Esophagus squamous epithelium (tissue), 5 donors: ENCODE results near the gene GTF2A1L. TPM values are rescaled to one million over a fixed set of nuclear protein-coding genes. Genes with fewer than 3 reads are reported as not detected.

ENCODE experiments used
- DNase-seq: peaks from one replicate; lab custom pipeline; 2025; lab: John Stamatoyannopoulos, UW
- H3K27ac ChIP-seq, 4 donors: fragments of 200-600 bp; sonication (generic); one replicate each; pipeline ENCODE4 v1.5.1; 2016 to 2019; ENCODE audit warnings: mild to moderate bottlenecking in 1 of 4
- H3K27me3 ChIP-seq, 4 donors: fragments of 200-600 bp; sonication (generic); 1 replicate in 3 of 4; 2 replicates in 1 of 4; pipeline versions ENCODE4 v1.5.1 to v1.6.0; 2017 to 2021; ENCODE audit warnings: antibody characterized with exemption in 1 of 4
- H3K36me3 ChIP-seq, 3 donors: fragments of 200-600 bp; sonication (generic); one replicate each; pipeline ENCODE4 v1.5.1; 2016 to 2019
- H3K4me1 ChIP-seq, 3 donors: fragments of 200-600 bp; sonication (generic); one replicate each; pipeline ENCODE4 v1.5.1; 2017 to 2019
- H3K4me3 ChIP-seq, 4 donors: fragments of 200-600 bp; sonication (generic); 1 replicate in 3 of 4; 2 replicates in 1 of 4; pipeline ENCODE4 v1.5.1; 2016 to 2019; ENCODE audit warnings: mild to moderate bottlenecking in 2 of 4, moderate library complexity in 1 of 4
- H3K9me3 ChIP-seq, 3 donors: fragments of 200-600 bp; sonication (generic); one replicate each; pipeline ENCODE4 v1.5.1; 2016 to 2019
- POLR2A ChIP-seq, 4 donors: fragments of 450-650 bp; IDR thresholded peaks; one replicate each; pipeline ENCODE4 v1.6.1; 2017; ENCODE audit warnings: antibody characterized with exemption in 4 of 4, mild to moderate bottlenecking in 4 of 4, moderate library complexity in 3 of 4
- WGBS, 2 donors: methylation state at CpG; one replicate each; pipeline ENCODE4 v1.1.5; 2018; 5-methylcytosine and 5-hydroxymethylcytosine counted together
- intact Hi-C: fragments of 100-400 bp; cut with DNase I; formaldehyde crosslinking; loops from one replicate; pipeline ENCODE4 v1.15.0; 2022
- total RNA-seq, 4 donors: library from RNA; depleted of rRNA; stranded (reverse); fragments of >200 nt; gene quantifications; one replicate each; pipeline ENCODE4 v1.1.0, GENCODE V29; 2016
- TF ChIP-seq, protein P1 (sequence below), 6 experiments: fragments of 450-650 bp in 4 of 6; fragments of 200-600 bp in 2 of 6; sonication (generic) in 2 of 6; IDR thresholded peaks; one replicate each; pipeline ENCODE4 v1.5.1; 2016 to 2019; ENCODE audit warnings: antibody characterized with exemption in 6 of 6, mild to moderate bottlenecking in 4 of 6, moderate library complexity in 4 of 6
- donor health status: DM: yes; HTN: yes; CAD: no.

Gene GTF2A1L
- total RNA-seq, 4 donors from 2014 or later = 0.22 to 4.0 (median 3.6) TPM; not detected in 1

DNA sequence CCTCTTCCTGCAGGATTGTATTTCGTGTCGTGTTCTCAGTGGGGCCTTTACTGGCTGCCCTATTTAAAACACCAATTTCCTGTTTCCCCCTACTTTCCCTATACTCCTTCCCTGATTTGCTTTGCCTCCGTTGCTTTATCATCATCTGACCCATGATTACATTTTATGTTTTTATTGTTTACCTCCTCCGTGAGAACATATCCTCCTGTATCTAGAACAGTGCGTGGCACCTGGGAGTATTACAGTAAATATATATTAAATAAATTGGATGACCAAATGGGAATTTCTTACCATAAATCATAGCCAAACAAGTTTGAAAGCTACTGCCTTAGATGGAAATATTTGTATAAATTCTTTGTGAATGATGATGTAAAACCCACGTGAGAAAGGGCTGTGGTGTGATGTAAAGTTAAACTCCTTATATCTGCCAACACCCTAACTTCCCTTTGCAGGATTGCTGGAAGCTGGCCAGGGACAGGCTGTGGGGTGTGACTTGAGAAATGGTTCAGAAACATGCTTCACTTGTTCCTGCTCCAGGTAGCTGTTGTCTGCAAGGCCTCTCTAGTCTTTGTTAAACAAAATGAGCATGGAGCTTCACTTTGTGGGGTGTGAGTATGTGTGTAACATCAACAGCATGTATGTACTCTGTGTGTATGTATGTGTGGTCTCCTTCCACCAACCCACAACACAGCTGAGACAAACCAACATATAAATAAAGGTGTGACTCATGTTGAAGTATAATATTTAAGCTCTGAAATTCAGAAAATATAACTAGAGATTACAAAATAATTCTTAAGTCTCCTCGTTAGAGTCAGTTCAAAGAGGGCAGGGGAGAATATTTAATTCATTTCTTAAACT is 97.6 kb downstream of the GTF2A1L start:
- intact Hi-C loops = no loop called here
- TF ChIP-seq, protein P1, sequence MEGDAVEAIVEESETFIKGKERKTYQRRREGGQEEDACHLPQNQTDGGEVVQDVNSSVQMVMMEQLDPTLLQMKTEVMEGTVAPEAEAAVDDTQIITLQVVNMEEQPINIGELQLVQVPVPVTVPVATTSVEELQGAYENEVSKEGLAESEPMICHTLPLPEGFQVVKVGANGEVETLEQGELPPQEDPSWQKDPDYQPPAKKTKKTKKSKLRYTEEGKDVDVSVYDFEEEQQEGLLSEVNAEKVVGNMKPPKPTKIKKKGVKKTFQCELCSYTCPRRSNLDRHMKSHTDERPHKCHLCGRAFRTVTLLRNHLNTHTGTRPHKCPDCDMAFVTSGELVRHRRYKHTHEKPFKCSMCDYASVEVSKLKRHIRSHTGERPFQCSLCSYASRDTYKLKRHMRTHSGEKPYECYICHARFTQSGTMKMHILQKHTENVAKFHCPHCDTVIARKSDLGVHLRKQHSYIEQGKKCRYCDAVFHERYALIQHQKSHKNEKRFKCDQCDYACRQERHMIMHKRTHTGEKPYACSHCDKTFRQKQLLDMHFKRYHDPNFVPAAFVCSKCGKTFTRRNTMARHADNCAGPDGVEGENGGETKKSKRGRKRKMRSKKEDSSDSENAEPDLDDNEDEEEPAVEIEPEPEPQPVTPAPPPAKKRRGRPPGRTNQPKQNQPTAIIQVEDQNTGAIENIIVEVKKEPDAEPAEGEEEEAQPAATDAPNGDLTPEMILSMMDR (IDR thresholded peaks at IDR 0.05) = no peak
- no peak for TF ChIP-seq POLR2A (IDR thresholded peaks at IDR 0.05)
- H3K36me3 ChIP-seq = no peaks in the 10 kb centered on the region
- H3K9me3 ChIP-seq = no peaks in the 10 kb centered on the region
- H3K4me1 ChIP-seq = peaks cover 0 to 19% (median 12%) of the 10 kb centered on the region in 3 donors
- no peak for DNase-seq
- H3K27ac ChIP-seq = peak overlapping the region; percentile 31 to 82 (median 60)
- no peak overlapping the region for H3K4me3 ChIP-seq
- 40 to 47% methylated on average over 7 of the region's 7 CpGs for WGBS, 2 donors
- H3K27me3 ChIP-seq = no peaks in the 10 kb centered on the region

DNA sequence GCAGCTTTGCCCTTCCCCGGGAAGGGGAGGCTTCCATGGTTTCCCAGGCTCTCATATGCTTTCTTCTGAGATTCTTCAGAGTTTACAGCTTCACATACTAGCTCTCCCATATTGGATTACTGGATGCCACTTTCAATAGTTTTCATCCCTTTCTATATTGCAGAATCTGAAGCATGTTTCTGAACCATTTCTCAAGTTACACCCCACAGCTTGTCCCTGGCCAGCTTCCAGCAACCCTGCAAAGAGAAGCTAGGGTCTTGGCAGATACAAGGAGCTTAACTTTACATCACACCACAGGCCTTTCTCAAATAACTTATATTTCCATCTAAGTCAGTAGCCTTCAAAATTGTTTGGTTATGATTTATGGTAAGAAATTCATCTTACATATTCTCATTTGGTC is 98.3 kb downstream of the GTF2A1L start:
- DNase-seq = no peak
- WGBS, 2 donors = 70 to 80% methylated on average over 1 of the region's 1 CpG
- Histone ChIP-seq H3K27ac (peak overlapping the region in 3 of 4 donors; percentile 53 to 68 (median 65)), H3K9me3 (no peaks in the 10 kb centered on the region), H3K4me3 (no peak overlapping the region), H3K4me1 (peaks cover 0 to 19% (median 12%) of the 10 kb centered on the region in 3 donors), H3K36me3 (no peaks in the 10 kb centered on the region), H3K27me3 (no peaks in the 10 kb centered on the region)
- intact Hi-C loops = no loop called here
- TF ChIP-seq, protein P1 (IDR thresholded peaks at IDR 0.05) = no peak
- TF ChIP-seq POLR2A (IDR thresholded peaks at IDR 0.05) = no peak

GRCh38 chr2:48717846-48718245 is 100.2 kb downstream of the GTF2A1L start:
- no peaks in the 10 kb centered on the region for H3K9me3 ChIP-seq
- H3K4me3 ChIP-seq = no peak overlapping the region
- WGBS, 2 donors = 58 to 64% methylated on average over 3 of the region's 3 CpGs
- no peak for DNase-seq
- H3K4me1 ChIP-seq = peaks cover 0 to 19% (median 12%) of the 10 kb centered on the region in 3 donors
- no peak overlapping the region for H3K27ac ChIP-seq
- intact Hi-C loops = no loop called here
- no peaks in the 10 kb centered on the region for H3K36me3 ChIP-seq
- H3K27me3 ChIP-seq = no peaks in the 10 kb centered on the region
- TF ChIP-seq POLR2A (IDR thresholded peaks at IDR 0.05) = no peak
- TF ChIP-seq, protein P1 (IDR thresholded peaks at IDR 0.05) = no peak

- WGBS, 2 donors = 30 to 45% methylated on average over 3 of the region's 3 CpGs
- H3K4me3 ChIP-seq = no peak overlapping the region
- intact Hi-C loops = no loop called here
- no peaks in the 10 kb centered on the region for H3K9me3 ChIP-seq
- H3K4me1 ChIP-seq = peaks cover 0 to 14% (median 12%) of the 10 kb centered on the region in 3 donors
- no peaks in the 10 kb centered on the region for H3K27me3 ChIP-seq
- no peaks in the 10 kb centered on the region for H3K36me3 ChIP-seq
- no peak for DNase-seq
- TF ChIP-seq, protein P1 (IDR thresholded peaks at IDR 0.05) = no peak
- TF ChIP-seq POLR2A (IDR thresholded peaks at IDR 0.05) = no peak
- no peak overlapping the region for H3K27ac ChIP-seq
These were observed 102.0 kb downstream of the GTF2A1L start for GRCh38 chr2:48719480-48720177.

DNA sequence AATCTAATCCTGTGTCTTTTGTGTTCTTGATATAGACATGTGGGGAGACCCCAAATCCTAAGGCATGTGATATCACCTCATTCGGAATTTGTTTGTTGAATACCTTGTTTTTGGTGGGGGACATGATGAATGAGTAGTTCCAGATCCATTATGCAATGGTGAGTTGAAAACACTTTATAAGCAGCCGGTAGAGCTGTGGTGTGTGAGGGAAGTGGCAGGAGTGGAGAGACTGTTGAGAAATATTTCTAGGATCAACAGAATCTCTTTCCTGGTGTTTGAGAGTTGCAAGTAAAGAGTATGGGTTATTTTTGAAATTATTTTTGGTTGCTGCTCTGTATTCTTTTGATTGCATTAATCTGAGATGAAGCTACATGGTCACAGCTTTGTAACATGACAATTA is 103.5 kb downstream of the GTF2A1L start:
- Histone ChIP-seq H3K27ac (no peak overlapping the region), H3K27me3 (no peaks in the 10 kb centered on the region), H3K9me3 (no peaks in the 10 kb centered on the region), H3K36me3 (no peaks in the 10 kb centered on the region), H3K4me1 (no peaks in the 10 kb centered on the region), H3K4me3 (no peak overlapping the region)
- intact Hi-C loops = no loop called here
- no peak for TF ChIP-seq POLR2A (IDR thresholded peaks at IDR 0.05)
- TF ChIP-seq, protein P1 (IDR thresholded peaks at IDR 0.05) = no peak
- 66 to 70% methylated on average over 2 of the region's 2 CpGs for WGBS, 2 donors
- DNase-seq = no peak
